Measurements from ENCODE around the gene PTPRN2. TPM values are rescaled to one million over a fixed set of nuclear protein-coding genes. Genes with fewer than 3 reads are reported as not detected.

Gene PTPRN2
- total RNA-seq: 0.58 and 1.1 TPM in 2 replicates

DNA sequence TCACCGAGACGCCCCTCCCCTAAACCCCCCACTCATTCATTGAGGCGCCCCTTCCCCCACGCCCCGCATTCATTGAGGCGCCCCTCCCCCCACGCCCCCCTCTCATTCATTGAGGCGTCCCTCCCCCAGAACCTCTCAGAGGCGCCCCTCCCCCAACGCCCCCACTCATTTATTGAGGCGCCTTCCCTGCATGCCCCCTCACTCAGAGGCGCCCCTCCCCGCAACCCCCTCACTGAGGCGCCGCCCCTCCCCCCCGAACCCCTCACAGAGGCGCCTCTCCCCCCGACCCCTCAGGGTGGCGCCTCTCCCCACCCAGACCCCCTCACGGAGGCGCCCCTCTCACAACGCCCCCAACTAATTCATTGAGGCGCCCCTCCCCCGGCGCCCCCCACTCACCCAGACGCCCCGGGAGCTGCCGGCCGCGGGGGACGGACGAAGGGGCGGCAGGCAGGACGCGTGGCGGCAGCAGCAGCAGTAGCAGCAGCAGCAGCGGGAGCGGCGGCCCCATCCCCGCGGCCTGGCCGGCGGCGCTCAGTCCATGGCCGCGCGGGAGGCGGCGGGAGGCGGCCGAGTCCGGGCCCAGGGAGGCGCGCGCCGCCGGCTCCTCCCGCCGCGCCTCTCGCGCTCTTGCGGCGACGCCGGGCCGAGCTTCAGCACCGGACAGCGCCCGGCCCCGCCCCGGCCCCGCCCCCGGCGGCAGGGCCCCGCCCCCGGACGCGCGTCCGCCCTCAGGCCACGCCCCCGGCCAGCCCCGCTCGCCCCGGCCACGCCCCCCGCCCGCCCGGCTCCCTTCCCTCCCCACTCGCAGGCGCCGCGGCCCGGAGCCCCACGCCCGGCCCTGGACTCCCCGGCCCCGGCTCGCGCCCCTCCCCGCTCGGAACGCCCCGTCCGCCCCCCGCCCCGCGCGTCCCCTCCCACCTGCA, at the start of gene PTPRN2:
Gene PTPRN2, minus strand, starts transcription at position 662 of the 923 bp plus-strand sequence.

Other genes with a start within 250 kb of the PTPRN2 start
- 21.9 and 31.2 TPM in 2 replicates for gene NCAPG2, start 117.0 kb upstream of the PTPRN2 start, total RNA-seq
- 49.8 and 58.5 TPM in 2 replicates for gene ESYT2, start 241.7 kb upstream of the PTPRN2 start, total RNA-seq